GM12878 (cell line): ENCODE measurements around the gene ULK1. TPM values are rescaled to one million over a fixed set of nuclear protein-coding genes. Genes with fewer than 3 reads are reported as not detected.
A peak's percentile ranks its signal among the peaks of the same experiment; 100 is the strongest.

ENCODE experiments used
- ATAC-seq: fragments of 200-7000 bp; cut with Tn5 transposase; 3 replicates; pipeline ENCODE4 v1.9.1; 2020; ENCODE audit warnings: mild to moderate bottlenecking, moderate library complexity
- BruUV-seq: library from RNA; stranded (reverse); fragments of 400-500 nt; replicated peaks from 2 replicates; lab custom pipeline; 2021; lab: Mats Ljungman, UMichigan
- CTCF ChIA-PET: fragments of 300-600 bp; sonication (Branson Sonifier 250); formaldehyde crosslinking; extraction: SDS; loops from one replicate; lab custom pipeline; 2021; ENCODE audit warnings: inconsistent platforms; lab: Yijun Ruan, JAX
- POLR2A ChIA-PET: fragments of 350-600 bp; formaldehyde crosslinking; extraction: SDS; loops from one replicate; lab custom pipeline; 2021; ENCODE audit warnings: inconsistent platforms; lab: Charles Lee
- RAD21 ChIA-PET: fragments of 300-600 bp; sonication (Branson Sonifier 250); formaldehyde crosslinking; loops from one replicate; lab custom pipeline; 2023; ENCODE audit warnings: antibody characterized with exemption; ENCODE audit not compliant: unreplicated experiment; lab: Charles Lee
- SMC1A ChIA-PET: fragments of 300-600 bp; sonication (Branson Sonifier 250); formaldehyde crosslinking; loops from one replicate; lab custom pipeline; 2023; ENCODE audit not compliant: unreplicated experiment, uncharacterized antibody; lab: Charles Lee
- DNase-seq: peaks from one replicate; pipeline ENCODE4 v3.0.0-alpha.2; 2011; ENCODE audit warnings: low read depth, low spot score
- FAIRE-seq: peaks from 3 replicates; lab custom pipeline; 2011; peaks lifted over from hg19 to GRCh38; lab: Jason Lieb, UNC
- H2AFZ ChIP-seq: 2 replicates; pipeline ENCODE4 v1.6.0; 2011; ENCODE audit warnings: low read depth, low read length, control low read depth; ENCODE audit not compliant: control insufficient read depth
- H3K27ac ChIP-seq: 2 replicates; pipeline ENCODE4 v1.5.1; 2011; ENCODE audit warnings: control low read depth; ENCODE audit not compliant: control insufficient read depth, insufficient read depth
- H3K27me3 ChIP-seq, 2 experiments: replicated peaks in 1 of 2; 2 replicates each; pipeline versions ENCODE4 v1.6.0 to v1.6.1; 2011; ENCODE audit warnings: low read length in 1 of 2; ENCODE audit not compliant: control insufficient read depth in 2 of 2, insufficient read depth in 2 of 2
- H3K36me3 ChIP-seq, 2 experiments: 2 replicates each; pipeline ENCODE4 v1.5.1; 2011; ENCODE audit warnings: low read length in 1 of 2; ENCODE audit not compliant: control insufficient read depth in 2 of 2, insufficient read depth in 2 of 2
- H3K4me1 ChIP-seq: 2 replicates; pipeline ENCODE4 v1.6.1; 2011; ENCODE audit warnings: mild to moderate bottlenecking, low read length, moderate library complexity, mixed read lengths; ENCODE audit not compliant: control insufficient read depth, insufficient read depth
- H3K4me2 ChIP-seq: 2 replicates; pipeline ENCODE4 v1.6.0; 2011; ENCODE audit warnings: control low read depth; ENCODE audit not compliant: control insufficient read depth, insufficient read depth
- H3K4me3 ChIP-seq: fragments of 200-600 bp; sonication (generic); 2 replicates; pipeline ENCODE4 v1.5.1; 2016
- H3K79me2 ChIP-seq: 2 replicates; pipeline ENCODE4 v1.6.0; 2011; ENCODE audit warnings: low read length; ENCODE audit not compliant: control insufficient read depth, insufficient read depth
- H3K9ac ChIP-seq: 2 replicates; pipeline ENCODE4 v1.8.0; 2011; ENCODE audit warnings: low read length, control low read depth, mixed read lengths; ENCODE audit not compliant: control insufficient read depth, insufficient read depth
- H3K9me3 ChIP-seq: replicated peaks from 3 replicates; pipeline ENCODE4 v1.5.1; 2011; ENCODE audit warnings: mild to moderate bottlenecking, low read length; ENCODE audit not compliant: control insufficient read depth, insufficient read depth
- H4K20me1 ChIP-seq: 2 replicates; pipeline ENCODE4 v1.6.0; 2011; ENCODE audit not compliant: control insufficient read depth, insufficient read depth
- BRCA1 ChIP-seq: IDR thresholded peaks from 2 replicates; pipeline ENCODE4 v1.6.1; 2011; ENCODE audit warnings: low read depth, low read length, improper control_type of control experiment
- POLR2A ChIP-seq: IDR thresholded peaks from 2 replicates; pipeline ENCODE4 v1.6.1; 2011; ENCODE audit warnings: low read depth, mild to moderate bottlenecking, low read length
- ZBED1 ChIP-seq: IDR thresholded peaks from 2 replicates; pipeline ENCODE4 v1.6.1; 2016; ENCODE audit warnings: borderline replicate concordance
- WGBS: methylation state at CpG from one replicate; pipeline ENCODE4 v1.1.6; 2016; ENCODE audit warnings: low lambda C conversion rate; ENCODE audit not compliant: insufficient replicate concordance, insufficient coverage; ENCODE audit errors: missing lambda C conversion rate; 5-methylcytosine and 5-hydroxymethylcytosine counted together
- in situ Hi-C: fragments of 300-500 bp; cut with MboI; formaldehyde crosslinking; loops from 9 replicates; pipeline ENCODE4 v1.14.3; 2018; ENCODE audit warnings: mixed read lengths
- intact Hi-C: fragments of 100-400 bp; cut with micrococcal nuclease; formaldehyde crosslinking; loops from one replicate; pipeline ENCODE4 v1.14.2; 2022; ENCODE audit not compliant: unreplicated experiment
- polyA plus RNA-seq, 11 experiments: library from polyadenylated mRNA; depleted of rRNA in 4 of 11; unstranded in 6 of 11; stranded (reverse) in 5 of 11; fragments of >200 nt; fragmentation: Nextera tagmentation in 4 of 11; fragmentation: Illumina TruSeq in 1 of 11; extraction: Ambion mirVana in 4 of 11; extraction: Trizol in 1 of 11; gene quantifications; 1 replicate in 1 of 11; 2 replicates in 10 of 11; pipeline versions ENCODE4 v1.2.1 to v1.2.3, GENCODE V29; 2011 to 2016; ENCODE audit warnings: inconsistent platforms in 2 of 11, missing spikeins in 2 of 11, low read depth in 1 of 11
- total RNA-seq, 4 experiments: library from RNA; depleted of rRNA in 3 of 4; stranded (reverse); fragments of >200 nt in 3 of 4; fragmentation: Illumina TruSeq in 1 of 4; extraction: Trizol in 1 of 4; gene quantifications; 2 replicates each; pipeline versions ENCODE4 v1.2.1 to v1.2.3, GENCODE V29; 2013 to 2021

The ULK1 gene
- total and polyA plus RNA-seq, 10 of the 15 experiments (the other 5 are each of a cell fraction or from before 2014, with no cell fraction given), result 0.13 to 14.1 (median 1.5) TPM

- WGBS, result 62% methylated on average over 9 of the region's 9 CpGs
- TF ChIP-seq ZBED1, result no peak
- Histone ChIP-seq H3K27ac (no peak overlapping the region), H3K4me2 (peak overlapping the region; percentile 76), H3K9ac (peak overlapping the region; percentile 92), H3K27me3 (no peaks in the 10 kb centered on the region), H3K4me3 (peak overlapping the region; percentile 90), H3K4me1 (no peaks in the 10 kb centered on the region), H3K79me2 (peaks cover 20% of the 10 kb centered on the region), H4K20me1 (0 out of 2 replicates have a peak, but pooled peaks cover 2% of the 10 kb centered on the region), H2AFZ (no peak overlapping the region), H3K36me3 (peaks cover 9 to 22% of the 10 kb centered on the region in 2 experiments), H3K9me3 (no peaks in the 10 kb centered on the region)
- BruUV-seq, result no TSS peak
- DNase-seq (no peak), FAIRE-seq (no peak), ATAC-seq (no peak)
- CTCF ChIA-PET, result interaction anchor here (0.5 to 1.1 kb wide), 2 partner anchors 94 to 123 kb away, joined by 5 read pairs; no protein-coding TSS in a partner anchor
- RAD21 ChIA-PET, result interaction anchor here (0.6 to 1.0 kb wide), 3 partner anchors 77 to 157 kb away, joined by 3 to 4 read pairs (median 4); no protein-coding TSS in a partner anchor
- intact Hi-C loops, result no loop called here
- SMC1A ChIA-PET, result no interaction called here
- POLR2A ChIA-PET, result interaction anchor here (0.6 to 1.1 kb wide), 3 partner anchors 19 to 27 kb away, joined by 3 to 4 read pairs (median 3); partner anchors contain the start of gene EP400
- in situ Hi-C loops, result no loop called here
Observed at GRCh38 chr12:131930510-131930909, 36.1 kb downstream of the ULK1 start.

- WGBS, result 100% methylated on average over 8 of the region's 8 CpGs
- Histone ChIP-seq H3K79me2 (peaks cover 20% of the 10 kb centered on the region), H3K9ac (no peak overlapping the region), H3K27me3 (no peaks in the 10 kb centered on the region), H3K9me3 (no peaks in the 10 kb centered on the region), H3K4me2 (no peak overlapping the region), H3K27ac (no peak overlapping the region), H3K4me3 (no peak overlapping the region), H3K36me3 (peaks cover 9 to 31% of the 10 kb centered on the region in 2 experiments), H4K20me1 (0 out of 2 replicates have a peak, but pooled peaks cover 2% of the 10 kb centered on the region), H2AFZ (no peak overlapping the region), H3K4me1 (no peaks in the 10 kb centered on the region)
- ChIA-PET SMC1A (no interaction called here), CTCF (no interaction called here), POLR2A (no interaction called here), RAD21 (no interaction called here)
- no peak for FAIRE-seq
- no peak for ATAC-seq
- TSS peak; percentile 21 for BruUV-seq
- 0 out of 2 replicates have a peak, but pooled peaks have one; percentile 9 for TF ChIP-seq POLR2A
- no peak for TF ChIP-seq BRCA1
- in situ Hi-C loops (no loop called here), intact Hi-C loops (no loop called here)
- DNase-seq, result no peak
Observed at GRCh38 chr12:131933387-131933786, 39.0 kb downstream of the ULK1 start.
